Endothelial cell of umbilical vein (primary cell): ENCODE data around the gene CGNL1. TPM values are rescaled to one million over a fixed set of nuclear protein-coding genes. Genes with fewer than 3 reads are reported as not detected.

Experiments
- BruUV-seq: library from RNA; stranded (reverse); fragments of 400-500 nt; replicated peaks from 2 replicates; lab custom pipeline; 2021; lab: Mats Ljungman, UMichigan
- CTCF ChIA-PET: fragments of 300-600, 350-600 bp; sonication (Branson Sonifier 250); formaldehyde crosslinking; loops from one replicate; lab custom pipeline; 2021; ENCODE audit warnings: antibody characterized with exemption, inconsistent platforms; lab: Charles Lee
- POLR2A ChIA-PET: fragments of 300-600, 350-600 bp; sonication (Branson Sonifier 250); formaldehyde crosslinking; loops from one replicate; lab custom pipeline; 2021; ENCODE audit warnings: antibody characterized with exemption, inconsistent platforms; lab: Charles Lee
- DNase-seq: peaks from one replicate; pipeline ENCODE4 v3.0.0-alpha.2; 2011; ENCODE audit warnings: low read depth, low spot score
- FAIRE-seq: peaks from 2 replicates; lab custom pipeline; 2011; peaks lifted over from hg19 to GRCh38; lab: Jason Lieb, UNC
- H2AFZ ChIP-seq: 2 replicates; pipeline ENCODE4 v1.6.0; 2012; ENCODE audit warnings: low read depth, low read length, control low read depth, inconsistent platforms
- H3K27ac ChIP-seq: 2 replicates; pipeline ENCODE4 v1.5.1; 2011; ENCODE audit warnings: low read depth, mild to moderate bottlenecking, control low read depth, low read length, moderate library complexity; ENCODE audit not compliant: insufficient read depth
- H3K27me3 ChIP-seq, 2 experiments: 2 replicates each; pipeline versions ENCODE4 v1.6.0 to v1.6.1; 2011; ENCODE audit warnings: low read length in 2 of 2, mixed read lengths in 1 of 2; ENCODE audit not compliant: control insufficient read depth in 2 of 2, insufficient read depth in 2 of 2
- H3K36me3 ChIP-seq, 2 experiments: 2 replicates in 1 of 2; 3 replicates in 1 of 2; pipeline ENCODE4 v1.5.1; 2011; ENCODE audit warnings: low read length in 2 of 2, mild to moderate bottlenecking in 1 of 2, moderate library complexity in 1 of 2; ENCODE audit not compliant: control insufficient read depth in 2 of 2, insufficient read depth in 2 of 2; ENCODE audit errors: extremely low read depth in 1 of 2
- H3K4me1 ChIP-seq: 3 replicates; pipeline ENCODE4 v1.5.1; 2011; ENCODE audit warnings: mild to moderate bottlenecking, low read length; ENCODE audit not compliant: control insufficient read depth, insufficient read depth; ENCODE audit errors: extremely low read depth
- H3K4me2 ChIP-seq: 2 replicates; pipeline ENCODE4 v1.6.1; 2011; ENCODE audit warnings: low read length, control low read depth, mixed read lengths; ENCODE audit not compliant: insufficient read depth
- H3K4me3 ChIP-seq, 3 experiments: fragments of 200-600 bp in 1 of 3; sonication (generic), shearing (Covaris generic) in 1 of 3; replicated peaks in 1 of 3; 2 replicates each; pipeline ENCODE4 v1.5.1; 2011 to 2016; ENCODE audit warnings: control low read depth in 3 of 3, low read length in 3 of 3, mild to moderate bottlenecking in 2 of 3, inconsistent platforms in 1 of 3, low read depth in 1 of 3, moderate library complexity in 1 of 3; ENCODE audit not compliant: insufficient read depth in 1 of 3
- H3K79me2 ChIP-seq: 2 replicates; pipeline ENCODE4 v1.6.0; 2012; ENCODE audit warnings: low read length, inconsistent platforms; ENCODE audit not compliant: control insufficient read depth, insufficient read depth
- H3K9ac ChIP-seq: replicated peaks from 2 replicates; pipeline ENCODE3; 2011; ENCODE audit warnings: low read length, control low read depth; ENCODE audit not compliant: insufficient read depth; ENCODE audit errors: extremely low read depth
- H3K9me1 ChIP-seq: replicated peaks from 3 replicates; pipeline ENCODE4 v1.6.0; 2011; ENCODE audit warnings: mild to moderate bottlenecking, low read length; ENCODE audit not compliant: control insufficient read depth, insufficient read depth; ENCODE audit errors: extremely low read depth
- H3K9me3 ChIP-seq: replicated peaks from 2 replicates; pipeline ENCODE4 v1.5.1; 2012; ENCODE audit warnings: low read length, inconsistent platforms; ENCODE audit not compliant: control insufficient read depth, insufficient read depth
- H4K20me1 ChIP-seq: replicated peaks from 2 replicates; pipeline ENCODE3; 2011; ENCODE audit warnings: mild to moderate bottlenecking, low read length; ENCODE audit not compliant: control insufficient read depth, insufficient read depth; ENCODE audit errors: extremely low read depth
- CTCF ChIP-seq, 2 donors: IDR thresholded peaks; 1 replicate in 1 of 2; 2 replicates in 1 of 2; pipeline ENCODE4 v1.5.1; 2011; ENCODE audit warnings: low read length in 2 of 2, mild to moderate bottlenecking in 2 of 2, moderate library complexity in 2 of 2, control low read depth in 1 of 2, inconsistent platforms in 1 of 2, low read depth in 1 of 2; ENCODE audit not compliant: insufficient read depth in 1 of 2; ENCODE audit errors: extremely low read depth in 1 of 2
- EZH2 ChIP-seq: IDR thresholded peaks from 2 replicates; pipeline ENCODE4 v1.6.1; 2012; ENCODE audit warnings: borderline replicate concordance, low read depth, mild to moderate bottlenecking, moderate library complexity, low read length, inconsistent platforms; ENCODE audit not compliant: severe bottlenecking
- FOS ChIP-seq: IDR thresholded peaks from 2 replicates; pipeline ENCODE4 v1.6.1; 2011; ENCODE audit warnings: mild to moderate bottlenecking, low read length, moderate library complexity, borderline replicate concordance; ENCODE audit not compliant: insufficient read depth
- GATA2 ChIP-seq: IDR thresholded peaks from 2 replicates; pipeline ENCODE4 v1.7.0; 2011; ENCODE audit warnings: low read depth, mild to moderate bottlenecking, moderate library complexity, mixed read lengths, low read length; ENCODE audit not compliant: insufficient read length, insufficient read depth
- JUN ChIP-seq: IDR thresholded peaks from 2 replicates; pipeline ENCODE4 v1.6.1; 2011; ENCODE audit warnings: borderline replicate concordance, low read depth; ENCODE audit not compliant: insufficient read length, insufficient read depth
- MAX ChIP-seq: IDR thresholded peaks from 2 replicates; pipeline ENCODE4 v1.6.1; 2011; ENCODE audit not compliant: insufficient read depth, insufficient read length
- MYC ChIP-seq: IDR thresholded peaks from one replicate; pipeline ENCODE4 v1.6.1; 2011; ENCODE audit warnings: mild to moderate bottlenecking, low read depth, low read length
- POLR2A ChIP-seq: IDR thresholded peaks from 2 replicates; pipeline ENCODE4 v1.6.1; 2012; ENCODE audit warnings: low read depth, mild to moderate bottlenecking, control low read depth, low read length
- POLR2AphosphoS5 ChIP-seq: IDR thresholded peaks from 2 replicates; pipeline ENCODE4 v1.6.1; 2012; ENCODE audit warnings: low read depth, mild to moderate bottlenecking, control low read depth, low read length, moderate library complexity; ENCODE audit not compliant: insufficient read depth
- dilution Hi-C: fragments of 300-500 bp; cut with MboI; formaldehyde crosslinking; loops from one replicate; pipeline ENCODE4 v1.15.0; 2019; ENCODE audit warnings: low sequenced_read_pairs; ENCODE audit not compliant: extremely low pct_ligation_motif_present
- intact Hi-C: fragments of 100-400 bp; cut with micrococcal nuclease; formaldehyde crosslinking; loops from one replicate; pipeline ENCODE4 v1.10.0; 2022
- polyA plus RNA-seq, 4 experiments: library from polyadenylated mRNA; depleted of rRNA in 3 of 4; stranded (reverse) in 3 of 4; unstranded in 1 of 4; fragments of >200 nt; gene quantifications; 2 replicates each; pipeline versions ENCODE4 v1.2.1 to v1.2.3, GENCODE V29; 2011 to 2012; ENCODE audit warnings: missing spikeins in 1 of 4
- total RNA-seq: library from RNA; stranded (reverse); gene quantifications from 2 replicates; pipeline ENCODE4 v1.2.3, GENCODE V29; 2021

CGNL1 gene
- total and polyA plus RNA-seq, 2 donors (not counting 3 experiments of a cell fraction or from before 2014, with no cell fraction given) = 6.9 to 27.1 TPM

- Histone ChIP-seq H3K9me3 (no peaks in the 10 kb centered on the region), H3K4me2 (no peak overlapping the region), H3K27ac (no peak overlapping the region), H3K9ac (no peak overlapping the region), H3K36me3 (peaks cover 0 to 12% of the 10 kb centered on the region in 2 experiments), H3K4me3 (no peak overlapping the region), H3K27me3 (no peaks in the 10 kb centered on the region), H4K20me1 (no peaks in the 10 kb centered on the region), H3K9me1 (no peaks in the 10 kb centered on the region), H2AFZ (no peak overlapping the region), H3K79me2 (no peaks in the 10 kb centered on the region), H3K4me1 (peaks cover 6% of the 10 kb centered on the region)
- FAIRE-seq (no peak), DNase-seq (no peak)
- no TSS peak for BruUV-seq
- intact Hi-C loops = loop anchor here (5.0 kb wide), 1 partner anchor 393 kb away; no protein-coding TSS in a partner anchor
- dilution Hi-C loops = loop anchor here (25.0 kb wide), 1 partner anchor 203 kb away; no protein-coding TSS in a partner anchor
- ChIA-PET POLR2A (no interaction called here), CTCF (interaction anchor here (8.1 to 8.5 kb wide), 2 partner anchors 12 to 200 kb away, joined by 154 to 162 read pairs; no protein-coding TSS in a partner anchor)
- no peak for TF ChIP-seq MYC
- TF ChIP-seq EZH2 = no peak
- no peak for TF ChIP-seq JUN
- TF ChIP-seq CTCF (IDR thresholded peaks at IDR 0.05; ENCODE audit: extremely low read depth in 1 of 2, insufficient read depth in 1 of 2, low read depth in 1 of 2, low read length in 2 of 2) = no peak
- no peak for TF ChIP-seq POLR2A
- TF ChIP-seq POLR2AphosphoS5 = no peak
- TF ChIP-seq FOS = no peak
- TF ChIP-seq MAX = no peak
- no peak for TF ChIP-seq GATA2
Measured at GRCh38 chr15:57540736-57541135, 164.4 kb downstream of the CGNL1 start.
